C4-2B (cell line): Measurements from ENCODE around the gene GABRR3.

ENCODE experiments used
- CTCF ChIP-seq: fragments of 450-650 bp; conservative IDR thresholded peaks from 2 replicates; pipeline ENCODE4 v1.5.1; 2017; ENCODE audit warnings: mild to moderate bottlenecking
- ZFX ChIP-seq: fragments of 450-650 bp; IDR thresholded peaks from 2 replicates; pipeline ENCODE4 v1.6.1; 2017

GRCh38 chr3:97987306-97987705, 47.8 kb downstream of the GABRR3 start:
- no peak for TF ChIP-seq CTCF
- TF ChIP-seq ZFX, result no peak
